Measurements from ENCODE around the gene DNASE2. TPM values are rescaled to one million over a fixed set of nuclear protein-coding genes. Genes with fewer than 3 reads are reported as not detected.
"Not testable (repeated sequence)": the region's sequence is repeated elsewhere in the genome, so short reads cannot be mapped to it uniquely, and the experiment has no call there.

DNASE2 gene
- total and polyA plus RNA-seq, 2 donors (not counting 1 experiment from before 2014, with no cell fraction given) = 25.1 to 26.6 TPM

DNA sequence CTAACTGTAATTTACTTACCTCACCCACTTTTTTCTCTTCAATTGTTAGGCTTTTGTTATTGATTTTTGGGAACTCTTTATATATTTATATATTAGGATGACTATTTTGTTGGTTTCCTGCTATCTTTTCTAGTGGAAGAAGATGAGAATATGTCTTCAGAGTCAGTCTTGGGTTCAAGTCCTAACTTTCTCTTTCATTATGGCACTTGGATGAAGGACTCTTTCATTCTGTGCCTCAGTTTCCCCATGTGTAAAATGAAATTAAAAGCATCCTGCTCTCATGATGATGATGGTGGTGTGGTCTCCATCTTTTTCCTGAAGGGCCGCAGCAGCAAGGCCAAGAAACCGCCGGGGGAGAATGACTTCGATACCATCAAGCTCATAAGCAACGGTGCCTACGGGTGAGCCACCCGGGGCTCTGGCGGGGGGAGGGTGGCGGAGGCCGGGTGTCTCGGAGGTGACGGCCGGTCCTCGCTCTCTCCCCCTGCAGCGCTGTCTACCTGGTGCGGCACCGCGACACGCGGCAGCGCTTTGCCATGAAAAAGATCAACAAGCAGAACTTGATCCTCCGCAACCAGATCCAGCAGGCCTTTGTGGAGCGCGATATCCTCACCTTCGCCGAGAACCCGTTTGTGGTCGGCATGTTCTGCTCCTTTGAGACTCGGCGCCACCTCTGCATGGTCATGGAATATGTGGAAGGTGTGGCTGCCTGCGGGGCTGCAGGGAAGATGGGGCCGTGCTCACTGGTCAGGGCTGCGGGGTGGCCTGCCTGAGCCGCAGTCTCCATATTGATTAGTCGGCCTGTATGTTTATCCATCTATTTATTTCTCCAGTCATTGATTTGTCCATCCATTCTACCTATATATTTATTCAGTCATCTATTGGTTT is 23.0 kb downstream of the DNASE2 start:
- TF ChIP-seq, protein P1, sequence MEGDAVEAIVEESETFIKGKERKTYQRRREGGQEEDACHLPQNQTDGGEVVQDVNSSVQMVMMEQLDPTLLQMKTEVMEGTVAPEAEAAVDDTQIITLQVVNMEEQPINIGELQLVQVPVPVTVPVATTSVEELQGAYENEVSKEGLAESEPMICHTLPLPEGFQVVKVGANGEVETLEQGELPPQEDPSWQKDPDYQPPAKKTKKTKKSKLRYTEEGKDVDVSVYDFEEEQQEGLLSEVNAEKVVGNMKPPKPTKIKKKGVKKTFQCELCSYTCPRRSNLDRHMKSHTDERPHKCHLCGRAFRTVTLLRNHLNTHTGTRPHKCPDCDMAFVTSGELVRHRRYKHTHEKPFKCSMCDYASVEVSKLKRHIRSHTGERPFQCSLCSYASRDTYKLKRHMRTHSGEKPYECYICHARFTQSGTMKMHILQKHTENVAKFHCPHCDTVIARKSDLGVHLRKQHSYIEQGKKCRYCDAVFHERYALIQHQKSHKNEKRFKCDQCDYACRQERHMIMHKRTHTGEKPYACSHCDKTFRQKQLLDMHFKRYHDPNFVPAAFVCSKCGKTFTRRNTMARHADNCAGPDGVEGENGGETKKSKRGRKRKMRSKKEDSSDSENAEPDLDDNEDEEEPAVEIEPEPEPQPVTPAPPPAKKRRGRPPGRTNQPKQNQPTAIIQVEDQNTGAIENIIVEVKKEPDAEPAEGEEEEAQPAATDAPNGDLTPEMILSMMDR (conservative IDR thresholded peaks at IDR 0.05 in 1 of 2, IDR thresholded peaks at IDR 0.05 in 1 of 2; ENCODE audit: low read depth in 1 of 2, low read length in 2 of 2) = no peak
- TF ChIP-seq EZH2 (IDR thresholded peaks at IDR 0.05; ENCODE audit: low read length, missing control alignments) = no peak
- H3K79me2 ChIP-seq (ENCODE audit: control insufficient read depth, insufficient read depth, low read length) = no peaks in the 10 kb centered on the region
- no peaks in the 10 kb centered on the region for H3K36me3 ChIP-seq (ENCODE audit: control insufficient read depth, insufficient read depth, low read length)
- no peaks in the 10 kb centered on the region for H3K9me3 ChIP-seq (ENCODE audit: control insufficient read depth, insufficient read depth, low read depth, low read length)
- no peak overlapping the region for H2AFZ ChIP-seq (ENCODE audit: low read length)
- DNase-seq (ENCODE audit: low read depth in 2 of 2) = no peak
- no peaks in the 10 kb centered on the region for H4K20me1 ChIP-seq (ENCODE audit: control insufficient read depth, extremely low read depth, insufficient read depth, low read length)
- no peak overlapping the region for H3K4me2 ChIP-seq (ENCODE audit: extremely low read depth, insufficient read depth, low read length)
- H3K27me3 ChIP-seq (ENCODE audit: control insufficient read depth, insufficient read depth, low read length) = no peaks in the 10 kb centered on the region
- no peak overlapping the region for H3K9ac ChIP-seq (ENCODE audit: insufficient read depth, low read length)
- no peak overlapping the region for H3K4me3 ChIP-seq (replicated peaks in 1 of 4; ENCODE audit: control extremely low read depth in 1 of 4, insufficient read depth in 1 of 4, low read depth in 3 of 4, low read length in 4 of 4)
- H3K4me1 ChIP-seq (ENCODE audit: control insufficient read depth, extremely low read depth, insufficient read depth, low read length) = no peaks in the 10 kb centered on the region
- H3K27ac ChIP-seq (ENCODE audit: insufficient read depth, low read length) = no peak overlapping the region

DNA sequence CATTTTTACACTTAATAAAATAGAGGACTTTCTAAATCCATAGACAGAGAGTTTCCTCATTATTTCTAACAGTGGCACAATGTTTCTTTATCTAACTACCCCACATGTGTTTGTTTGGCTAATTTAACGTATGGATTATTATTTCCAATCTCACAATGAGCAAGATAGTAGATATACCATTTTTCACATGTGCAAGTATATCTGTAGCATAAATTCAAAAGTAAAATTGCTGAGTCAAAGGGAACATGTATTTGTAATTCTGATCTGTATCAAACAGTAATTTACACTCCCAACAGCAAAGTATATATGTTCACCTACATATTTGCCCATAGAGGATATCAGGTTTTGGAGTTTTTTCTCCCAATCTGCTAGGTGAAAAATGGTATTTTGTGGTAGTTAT is 24.6 kb downstream of the DNASE2 start:
- Histone ChIP-seq H3K79me2 (ENCODE audit: control insufficient read depth, insufficient read depth, low read length) (no peaks in the 10 kb centered on the region), H3K4me1 (ENCODE audit: control insufficient read depth, extremely low read depth, insufficient read depth, low read length) (no peaks in the 10 kb centered on the region), H3K36me3 (ENCODE audit: control insufficient read depth, insufficient read depth, low read length) (no peaks in the 10 kb centered on the region), H3K4me2 (ENCODE audit: extremely low read depth, insufficient read depth, low read length) (no peak overlapping the region), H3K27ac (ENCODE audit: insufficient read depth, low read length) (no peak overlapping the region), H3K9ac (ENCODE audit: insufficient read depth, low read length) (no peak overlapping the region), H3K9me3 (ENCODE audit: control insufficient read depth, insufficient read depth, low read depth, low read length) (no peaks in the 10 kb centered on the region), H4K20me1 (ENCODE audit: control insufficient read depth, extremely low read depth, insufficient read depth, low read length) (no peaks in the 10 kb centered on the region), H2AFZ (ENCODE audit: low read length) (no peak overlapping the region), H3K27me3 (ENCODE audit: control insufficient read depth, insufficient read depth, low read length) (no peaks in the 10 kb centered on the region), H3K4me3 (replicated peaks in 1 of 4; ENCODE audit: control extremely low read depth in 1 of 4, insufficient read depth in 1 of 4, low read depth in 3 of 4, low read length in 4 of 4) (no peak overlapping the region)
- TF ChIP-seq, protein P1 (conservative IDR thresholded peaks at IDR 0.05 in 1 of 2, IDR thresholded peaks at IDR 0.05 in 1 of 2; ENCODE audit: low read depth in 1 of 2, low read length in 2 of 2) = no peak
- TF ChIP-seq EZH2 (IDR thresholded peaks at IDR 0.05; ENCODE audit: low read length, missing control alignments) = no peak
- no peak for DNase-seq (ENCODE audit: low read depth in 2 of 2)

DNA sequence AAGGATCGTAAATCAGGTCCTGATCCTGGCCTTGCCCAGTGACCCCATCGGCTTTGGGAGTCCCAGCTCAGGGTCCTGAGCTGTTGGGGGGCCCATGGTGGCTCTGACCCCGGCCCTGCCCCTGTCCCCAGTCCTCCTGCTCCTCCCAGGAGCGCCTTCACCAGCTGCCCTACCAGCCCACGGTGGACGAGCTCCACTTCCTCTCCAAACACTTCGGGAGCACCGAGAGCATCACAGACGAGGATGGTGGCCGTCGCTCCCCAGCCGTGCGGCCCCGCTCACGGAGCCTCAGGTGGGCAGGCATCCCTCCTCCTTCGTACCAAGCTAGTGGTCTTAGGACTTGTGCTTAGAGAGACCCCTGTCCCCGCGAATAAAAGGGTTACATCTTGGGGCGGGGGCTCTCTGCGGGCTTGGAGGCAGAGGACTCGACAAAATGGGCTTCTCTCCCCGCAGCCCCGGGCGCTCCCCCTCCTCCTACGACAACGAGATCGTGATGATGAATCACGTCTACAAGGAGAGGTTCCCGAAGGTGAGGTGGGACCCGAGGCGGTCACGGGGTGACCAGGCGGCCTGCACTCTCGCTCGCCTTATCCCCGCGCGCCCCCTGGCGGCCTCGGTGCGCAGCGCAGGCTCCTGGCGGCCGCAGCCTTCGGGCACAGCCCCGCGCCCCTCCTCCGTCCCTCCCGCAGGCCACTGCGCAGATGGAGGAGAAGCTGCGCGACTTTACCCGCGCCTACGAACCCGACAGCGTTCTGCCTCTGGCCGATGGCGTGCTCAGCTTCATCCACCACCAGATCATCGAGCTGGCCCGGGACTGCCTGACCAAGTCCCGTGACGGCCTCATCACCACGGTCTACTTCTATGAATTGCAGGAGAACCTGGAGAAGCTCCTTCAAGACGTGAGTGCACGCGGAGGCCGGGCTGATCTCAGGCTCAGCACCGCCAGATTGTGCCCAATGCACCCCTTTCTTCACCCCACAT is 33.8 kb downstream of the DNASE2 start:
- DNase-seq (ENCODE audit: low read depth in 2 of 2) = peak; percentile 66 to 67
- no peaks in the 10 kb centered on the region for H4K20me1 ChIP-seq (ENCODE audit: control insufficient read depth, extremely low read depth, insufficient read depth, low read length)
- peak overlapping the region; percentile 42 for H3K9ac ChIP-seq (ENCODE audit: insufficient read depth, low read length)
- no peaks in the 10 kb centered on the region for H3K9me3 ChIP-seq (ENCODE audit: control insufficient read depth, insufficient read depth, low read depth, low read length)
- no peaks in the 10 kb centered on the region for H3K36me3 ChIP-seq (ENCODE audit: control insufficient read depth, insufficient read depth, low read length)
- peaks cover 3% of the 10 kb centered on the region for H3K4me1 ChIP-seq (ENCODE audit: control insufficient read depth, extremely low read depth, insufficient read depth, low read length)
- no peak for TF ChIP-seq EZH2 (IDR thresholded peaks at IDR 0.05; ENCODE audit: low read length, missing control alignments)
- TF ChIP-seq, protein P1 (conservative IDR thresholded peaks at IDR 0.05 in 1 of 2, IDR thresholded peaks at IDR 0.05 in 1 of 2; ENCODE audit: low read depth in 1 of 2, low read length in 2 of 2) = peak; percentile 68 to 90
- H3K79me2 ChIP-seq (ENCODE audit: control insufficient read depth, insufficient read depth, low read length) = no peaks in the 10 kb centered on the region
- H3K27me3 ChIP-seq (ENCODE audit: control insufficient read depth, insufficient read depth, low read length) = no peaks in the 10 kb centered on the region
- peak overlapping the region in 3 of 4 experiments; percentile 16 to 43 (median 37) for H3K4me3 ChIP-seq (replicated peaks in 1 of 4; ENCODE audit: control extremely low read depth in 1 of 4, insufficient read depth in 1 of 4, low read depth in 3 of 4, low read length in 4 of 4)
- no peak overlapping the region for H3K27ac ChIP-seq (ENCODE audit: insufficient read depth, low read length)
- H2AFZ ChIP-seq (ENCODE audit: low read length) = peak overlapping the region; percentile 95
- H3K4me2 ChIP-seq (ENCODE audit: extremely low read depth, insufficient read depth, low read length) = peak overlapping the region; percentile 88

DNA sequence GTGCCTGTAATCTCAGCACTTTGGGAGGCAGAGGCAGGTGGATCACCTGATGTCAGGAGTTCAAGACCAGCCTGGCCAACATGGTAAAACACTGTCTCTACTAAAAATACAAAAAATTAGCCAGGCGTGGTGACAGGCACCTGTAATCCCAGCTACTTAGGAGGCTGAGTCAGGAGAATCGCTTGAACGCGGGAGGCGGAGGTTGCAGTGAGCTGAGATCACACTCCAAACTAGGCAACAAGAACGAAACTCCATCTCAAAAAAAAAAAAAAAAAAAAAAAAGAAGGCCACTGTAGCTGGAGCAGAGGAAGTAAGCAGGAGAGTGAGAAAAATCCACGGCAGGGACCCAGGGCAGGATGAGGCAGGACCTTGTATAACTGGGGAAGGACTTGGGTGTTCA is 34.6 kb downstream of the DNASE2 start:
- H3K4me1 ChIP-seq (ENCODE audit: control insufficient read depth, extremely low read depth, insufficient read depth, low read length); H3K9ac ChIP-seq (ENCODE audit: insufficient read depth, low read length); H3K36me3 ChIP-seq (ENCODE audit: control insufficient read depth, insufficient read depth, low read length); H3K27ac ChIP-seq (ENCODE audit: insufficient read depth, low read length); H3K27me3 ChIP-seq (ENCODE audit: control insufficient read depth, insufficient read depth, low read length); H2AFZ ChIP-seq (ENCODE audit: low read length); H3K4me3 ChIP-seq (replicated peaks in 1 of 4; ENCODE audit: control extremely low read depth in 1 of 4, insufficient read depth in 1 of 4, low read depth in 3 of 4, low read length in 4 of 4); H3K9me3 ChIP-seq (ENCODE audit: control insufficient read depth, insufficient read depth, low read depth, low read length); H3K4me2 ChIP-seq (ENCODE audit: extremely low read depth, insufficient read depth, low read length); H3K79me2 ChIP-seq (ENCODE audit: control insufficient read depth, insufficient read depth, low read length); DNase-seq (ENCODE audit: low read depth in 2 of 2); H4K20me1 ChIP-seq (ENCODE audit: control insufficient read depth, extremely low read depth, insufficient read depth, low read length): not testable (repeated sequence)
